CD4-positive, alpha-beta T cell treated with Interferon gamma for 1 hour (primary cell): Measurements from ENCODE around the gene MRPS21.
"Not testable (repeated sequence)": the region's sequence is repeated elsewhere in the genome, so short reads cannot be mapped to it uniquely, and the experiment has no call there.

Source experiments
- DNase-seq: peaks from one replicate; pipeline ENCODE4 v3.0.0-alpha.2; 2020

Gene MRPS21

GRCh38 chr1:150281758-150282557 is 11.7 kb upstream of the MRPS21 start, which contains the start of gene CIART:
Gene CIART, plus strand, starts transcription at chr1:150282554. Its CDS starts 714 bp downstream, at chr1:150283268.
- peak; percentile 91 for DNase-seq

GRCh38 chr1:150282558-150282958 is 11.1 kb upstream of the MRPS21 start:
- no peak for DNase-seq

DNA sequence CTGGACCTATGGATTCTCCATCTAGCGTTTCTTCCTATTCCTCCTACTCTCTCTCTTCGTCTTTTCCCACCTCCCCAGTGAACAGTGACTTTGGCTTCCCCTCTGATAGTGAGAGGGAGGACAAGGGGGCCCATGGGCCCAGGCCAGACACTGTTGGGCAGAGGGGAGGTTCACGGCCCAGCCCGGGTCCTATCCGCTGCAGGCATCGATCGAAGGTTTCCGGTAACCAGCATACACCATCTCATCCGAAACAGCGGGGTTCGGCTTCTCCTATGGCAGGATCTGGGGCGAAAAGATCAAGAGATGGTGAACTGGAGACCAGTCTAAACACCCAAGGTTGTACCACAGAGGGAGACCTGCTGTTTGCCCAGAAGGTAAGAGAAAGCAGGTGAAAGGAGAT is 10.4 kb upstream of the MRPS21 start:
- DNase-seq, result no peak

DNA sequence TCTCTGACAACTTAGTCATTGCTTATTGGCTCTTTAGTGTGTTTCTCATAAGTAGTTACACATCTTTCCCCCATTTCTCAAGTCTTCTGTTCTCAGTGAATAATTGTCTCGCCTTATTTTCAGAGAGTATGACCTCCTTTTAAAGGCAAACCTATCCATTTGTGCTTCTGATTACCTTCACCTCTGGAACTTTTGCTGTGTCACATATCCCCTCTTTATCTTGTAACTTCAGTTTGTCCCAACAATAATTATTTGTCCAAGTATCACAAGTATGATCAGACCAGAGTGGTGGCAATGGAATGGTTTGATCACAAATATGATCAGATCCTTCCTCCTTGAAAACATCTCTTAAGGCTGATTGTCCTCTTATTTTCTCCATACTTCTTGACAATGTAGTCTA is 5.3 kb upstream of the MRPS21 start:
- DNase-seq, result no peak

DNA sequence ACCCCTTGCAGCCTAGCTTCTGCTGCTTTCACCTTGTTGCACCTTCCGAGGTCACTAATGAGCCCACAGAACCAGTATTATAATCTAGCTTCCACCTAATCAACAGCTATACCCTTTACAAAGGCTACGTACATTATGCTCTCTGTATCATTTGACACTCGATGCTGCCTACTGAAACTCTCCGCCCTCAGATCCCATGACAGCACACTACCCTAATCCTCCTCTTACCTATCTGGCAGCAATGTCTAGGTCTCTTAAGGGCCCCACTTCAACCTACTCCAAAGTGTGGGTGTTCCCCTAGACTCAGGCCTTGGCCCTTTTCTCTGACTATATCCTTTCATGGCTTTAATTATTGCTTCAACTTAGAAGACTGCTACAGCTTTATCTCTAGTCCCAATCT is 4.8 kb upstream of the MRPS21 start:
- DNase-seq, result no peak

GRCh38 chr1:150295476-150295875 is 1.8 kb downstream of the MRPS21 start:
- DNase-seq, result no peak

GRCh38 chr1:150299716-150300115 is 6.1 kb downstream of the MRPS21 start:
- no peak for DNase-seq

GRCh38 chr1:150302338-150302737 is 8.7 kb downstream of the MRPS21 start:
- DNase-seq, result no peak

DNA sequence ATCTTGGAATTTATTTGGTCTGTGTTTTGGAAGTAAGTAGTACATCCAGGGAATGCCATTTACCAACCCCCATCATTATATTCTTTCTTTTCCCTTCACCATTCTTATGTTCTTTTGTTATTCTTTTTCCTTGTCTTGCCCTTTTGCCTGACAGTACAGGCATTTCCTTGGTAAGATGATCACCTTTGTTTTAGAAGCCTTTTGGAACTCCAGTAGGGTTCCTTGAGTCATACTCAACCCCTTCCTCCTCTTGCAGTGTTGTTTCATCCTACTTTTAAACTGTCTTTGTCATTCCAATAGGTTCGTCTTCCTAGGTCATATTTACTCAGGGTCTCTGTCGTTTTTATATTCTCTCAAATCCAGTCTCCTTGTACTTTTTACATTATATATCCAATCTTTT is 9.2 kb downstream of the MRPS21 start:
- no peak for DNase-seq

- not testable (repeated sequence) for DNase-seq
These were observed 14.9 kb downstream of the MRPS21 start for GRCh38 chr1:150308585-150308984.

- DNase-seq, result no peak
These were observed 16.3 kb downstream of the MRPS21 start for GRCh38 chr1:150309758-150310508.

GRCh38 chr1:150311762-150312161 is 18.1 kb downstream of the MRPS21 start:
- no peak for DNase-seq

- DNase-seq, result not testable (repeated sequence)
These were observed 21.0 kb downstream of the MRPS21 start for GRCh38 chr1:150314691-150315090.

GRCh38 chr1:150320667-150320978 is 27.0 kb downstream of the MRPS21 start:
- DNase-seq, result no peak

DNA sequence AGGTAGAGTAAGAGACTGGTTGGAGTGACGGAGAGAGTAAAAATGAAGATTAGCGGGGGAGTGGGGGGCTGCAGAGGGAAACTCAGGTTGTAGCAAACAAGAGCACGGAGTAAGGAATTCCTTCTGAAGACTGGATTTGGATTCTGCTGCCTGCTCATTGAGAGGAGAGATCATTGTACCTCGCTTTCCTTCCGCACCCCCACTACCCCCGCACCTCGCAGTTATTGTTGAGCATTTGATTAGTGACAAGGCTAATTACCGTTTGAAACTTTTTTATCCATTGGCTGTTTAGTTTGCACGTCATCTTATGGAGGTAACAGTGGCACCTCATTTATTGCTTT is 28.1 kb downstream of the MRPS21 start:
- no peak for DNase-seq

DNA sequence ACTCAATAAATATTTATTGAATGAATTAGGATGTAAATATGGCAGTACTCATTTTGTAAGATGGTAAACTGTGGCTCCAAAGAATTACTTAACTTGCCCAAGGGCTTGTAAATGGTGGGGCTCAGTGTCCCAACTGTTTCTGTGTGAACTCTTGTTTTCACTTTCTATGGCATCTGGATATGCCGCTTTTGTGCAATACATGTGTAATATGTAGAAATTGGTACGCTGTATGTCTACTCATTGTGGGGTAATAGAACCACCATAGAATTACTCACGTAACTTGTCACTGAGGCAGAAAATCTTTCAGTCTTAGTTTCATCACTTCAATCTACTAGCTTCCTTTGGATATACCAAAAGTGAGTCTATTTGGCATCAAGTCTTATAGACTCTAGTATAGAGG is 28.6 kb downstream of the MRPS21 start:
- no peak for DNase-seq

DNA sequence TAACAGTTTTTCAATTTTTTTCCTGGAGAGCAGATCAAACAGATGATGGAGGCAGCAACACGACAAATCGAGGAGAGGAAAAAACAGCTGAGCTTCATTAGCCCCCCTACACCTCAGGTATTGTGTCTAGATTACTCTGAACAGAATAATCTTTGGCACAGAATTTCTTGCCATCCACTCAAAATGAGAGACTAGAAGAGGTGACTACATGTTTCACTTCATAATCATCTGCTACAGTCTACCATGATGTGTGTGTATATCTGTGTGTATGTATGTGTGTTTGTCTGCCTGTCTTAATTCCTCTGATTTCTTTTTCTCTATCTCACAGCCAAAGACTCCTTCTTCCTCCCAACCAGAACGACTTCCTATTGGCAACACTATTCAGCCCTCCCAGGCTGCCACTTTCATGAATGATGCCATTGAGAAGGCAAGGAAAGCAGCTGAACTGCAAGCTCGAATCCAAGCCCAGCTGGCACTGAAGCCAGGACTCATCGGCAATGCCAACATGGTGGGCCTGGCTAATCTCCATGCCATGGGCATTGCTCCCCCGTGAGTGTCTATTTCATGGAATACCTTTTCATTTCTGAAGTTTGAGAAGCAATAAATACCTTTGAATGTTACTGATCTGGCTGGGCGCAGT is 39.1 kb downstream of the MRPS21 start:
- DNase-seq, result no peak

DNA sequence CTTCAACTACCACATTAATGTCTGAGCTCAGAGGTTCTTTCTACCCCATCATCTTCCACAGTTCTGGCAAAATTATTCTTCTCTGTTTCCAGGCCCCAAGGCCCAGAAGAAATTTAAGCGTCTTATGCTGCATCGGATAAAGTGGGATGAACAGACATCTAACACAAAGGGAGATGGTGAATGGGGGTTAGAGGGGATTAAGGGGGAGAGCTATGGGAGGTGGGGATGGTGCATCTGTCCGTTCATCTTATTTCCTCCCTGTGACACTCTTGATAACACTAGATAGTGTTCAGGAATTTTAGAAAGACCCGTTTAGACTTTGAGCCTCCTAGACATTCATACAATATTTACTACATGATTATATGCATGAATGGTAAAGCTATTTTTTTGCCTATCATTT is 52.7 kb downstream of the MRPS21 start:
- DNase-seq, result no peak

DNA sequence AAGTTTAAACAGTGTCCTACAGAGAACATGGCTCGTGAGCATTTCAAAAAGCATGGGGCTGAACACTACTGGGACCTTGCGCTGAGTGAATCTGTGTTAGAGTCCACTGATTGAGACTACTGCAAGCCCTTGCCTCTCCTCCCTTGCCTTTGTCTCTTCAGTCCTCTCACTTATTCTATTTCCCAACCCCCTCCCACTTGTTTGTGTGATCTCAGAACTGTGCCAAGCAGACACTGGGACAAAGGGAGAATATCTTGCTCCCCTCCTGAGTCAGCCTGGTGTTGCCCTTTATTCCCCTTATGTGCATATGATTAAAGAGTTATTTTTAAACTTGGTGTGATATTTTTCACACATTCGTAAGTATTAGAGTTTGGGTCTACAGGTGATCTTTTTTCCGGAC is 59.2 kb downstream of the MRPS21 start:
- no peak for DNase-seq
